Body of pancreas (tissue), 4 donors: ENCODE results near the gene CCDC9.

Experiments used
- POLR2A ChIP-seq, 3 donors: fragments of 450-650 bp; IDR thresholded peaks; one replicate each; pipeline ENCODE4 v1.6.1; 2016; ENCODE audit warnings: antibody characterized with exemption in 3 of 3, mild to moderate bottlenecking in 2 of 3
- TF ChIP-seq, protein P1 (sequence below), 7 experiments: fragments of 450-650 bp in 4 of 7; fragments of 200-600 bp in 3 of 7; sonication (generic) in 3 of 7; IDR thresholded peaks; one replicate each; pipeline ENCODE4 v1.5.1; 2016 to 2019; ENCODE audit warnings: antibody characterized with exemption in 7 of 7

DNA sequence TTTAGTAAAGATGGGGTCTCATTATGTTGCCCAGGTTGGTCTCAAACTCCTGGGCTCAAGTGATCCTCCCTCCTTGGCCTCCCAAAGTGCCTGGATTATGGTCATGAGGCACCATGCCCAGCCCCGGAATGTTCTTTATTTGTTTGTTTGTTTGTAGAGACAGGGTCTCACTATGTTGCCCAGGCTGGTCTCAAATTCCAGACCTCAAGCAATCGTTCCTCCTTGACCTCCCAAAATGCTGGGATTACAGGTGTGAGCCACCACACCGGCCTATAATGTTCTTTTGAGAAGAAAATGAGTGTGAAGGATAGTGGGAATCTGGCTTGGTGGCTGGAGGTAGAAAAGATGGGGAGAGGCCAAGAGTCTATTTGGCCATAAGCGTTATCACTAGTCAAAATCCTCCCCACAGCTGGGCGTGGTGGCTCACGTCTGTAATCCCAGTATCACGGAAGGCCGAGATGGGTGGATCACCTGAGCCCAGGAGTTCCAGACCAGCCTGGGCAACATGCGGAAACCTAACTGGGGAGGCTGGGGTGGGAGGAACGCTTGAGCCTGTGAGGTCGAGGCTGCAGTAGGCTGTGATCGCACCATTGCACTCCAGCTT is 20.2 kb upstream of the CCDC9 start:
- TF ChIP-seq, protein P1, sequence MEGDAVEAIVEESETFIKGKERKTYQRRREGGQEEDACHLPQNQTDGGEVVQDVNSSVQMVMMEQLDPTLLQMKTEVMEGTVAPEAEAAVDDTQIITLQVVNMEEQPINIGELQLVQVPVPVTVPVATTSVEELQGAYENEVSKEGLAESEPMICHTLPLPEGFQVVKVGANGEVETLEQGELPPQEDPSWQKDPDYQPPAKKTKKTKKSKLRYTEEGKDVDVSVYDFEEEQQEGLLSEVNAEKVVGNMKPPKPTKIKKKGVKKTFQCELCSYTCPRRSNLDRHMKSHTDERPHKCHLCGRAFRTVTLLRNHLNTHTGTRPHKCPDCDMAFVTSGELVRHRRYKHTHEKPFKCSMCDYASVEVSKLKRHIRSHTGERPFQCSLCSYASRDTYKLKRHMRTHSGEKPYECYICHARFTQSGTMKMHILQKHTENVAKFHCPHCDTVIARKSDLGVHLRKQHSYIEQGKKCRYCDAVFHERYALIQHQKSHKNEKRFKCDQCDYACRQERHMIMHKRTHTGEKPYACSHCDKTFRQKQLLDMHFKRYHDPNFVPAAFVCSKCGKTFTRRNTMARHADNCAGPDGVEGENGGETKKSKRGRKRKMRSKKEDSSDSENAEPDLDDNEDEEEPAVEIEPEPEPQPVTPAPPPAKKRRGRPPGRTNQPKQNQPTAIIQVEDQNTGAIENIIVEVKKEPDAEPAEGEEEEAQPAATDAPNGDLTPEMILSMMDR (IDR thresholded peaks at IDR 0.05) = no peak
- no peak for TF ChIP-seq POLR2A (IDR thresholded peaks at IDR 0.05)
